OCI-LY7 (cell line): ENCODE measurements around the gene PTGES3L.

Experiments used
- CTCF ChIP-seq: fragments of 200-600 bp; sonication (generic); conservative IDR thresholded peaks from 2 replicates; pipeline ENCODE4 v1.5.1; 2014; ENCODE audit warnings: mild to moderate bottlenecking, antibody characterized with exemption, low read length, moderate library complexity, mixed read lengths
- EZH2phosphoT487 ChIP-seq: fragments of 200-600 bp; sonication (generic); IDR thresholded peaks from 2 replicates; pipeline ENCODE4 v1.6.1; 2018; ENCODE audit warnings: low read depth, borderline replicate concordance, mild to moderate bottlenecking, mixed run types, antibody characterized with exemption, low read length, moderate library complexity, mixed read lengths

GRCh38 chr17:42953669-42954068, 26.2 kb downstream of the PTGES3L start:
- TF ChIP-seq CTCF (no peak), EZH2phosphoT487 (no peak)
